Lower leg skin (tissue), 4 donors: ENCODE data around the gene VNN1. TPM values are rescaled to one million over a fixed set of nuclear protein-coding genes. Genes with fewer than 3 reads are reported as not detected.

Source experiments
- DNase-seq, 2 donors: peaks; one replicate each; pipeline ENCODE4 v3.0.0-alpha.2; 2019; ENCODE audit warnings: low spot score in 2 of 2
- H3K4me3 ChIP-seq: fragments of 200-600 bp; sonication (generic); 2 replicates; pipeline ENCODE4 v1.5.1; 2017; ENCODE audit warnings: mild to moderate bottlenecking, low read depth; ENCODE audit not compliant: poor library complexity, severe bottlenecking
- CTCF ChIP-seq, 3 donors: fragments of 450-650 bp; IDR thresholded peaks; one replicate each; pipeline ENCODE4 v1.5.1; 2016; ENCODE audit warnings: antibody characterized with exemption in 3 of 3, mild to moderate bottlenecking in 3 of 3, moderate library complexity in 2 of 3
- POLR2A ChIP-seq, 2 donors: fragments of 450-650 bp; IDR thresholded peaks; one replicate each; pipeline ENCODE4 v1.6.1; 2016 to 2017; ENCODE audit warnings: antibody characterized with exemption in 2 of 2, mild to moderate bottlenecking in 1 of 2, moderate library complexity in 1 of 2
- WGBS, 2 donors: methylation state at CpG; one replicate each; pipeline ENCODE4 v1.1.5; 2018; 5-methylcytosine and 5-hydroxymethylcytosine counted together
- intact Hi-C: fragments of 100-400 bp; cut with DNase I; formaldehyde crosslinking; loops from one replicate; pipeline ENCODE4 v1.15.0; 2023; ENCODE audit warnings: low total_unique reads
- total RNA-seq, 4 donors: library from RNA; depleted of rRNA; stranded (reverse); fragments of >200 nt; gene quantifications; one replicate each; pipeline ENCODE4 v1.1.0, GENCODE V29; 2016

The VNN1 gene
- total RNA-seq, 4 donors from 2014 or later = 0.15 to 1.4 (median 0.23) TPM; not detected in 1

GRCh38 chr6:132742495-132742894 lies 28.6 kb upstream of the VNN1 start:
- 76 to 77% methylated on average over 4 of the region's 4 CpGs for WGBS, 2 donors
- intact Hi-C loops = no loop called here
- DNase-seq = no peak
- H3K4me3 ChIP-seq = no peak overlapping the region
- no peak for TF ChIP-seq POLR2A (IDR thresholded peaks at IDR 0.05)
- no peak for TF ChIP-seq CTCF (IDR thresholded peaks at IDR 0.05)

- no peak for DNase-seq
- intact Hi-C loops = no loop called here
- WGBS, 2 donors = 64 to 71% methylated on average over 1 of the region's 1 CpG
- TF ChIP-seq POLR2A (IDR thresholded peaks at IDR 0.05) = no peak
- no peak for TF ChIP-seq CTCF (IDR thresholded peaks at IDR 0.05)
- H3K4me3 ChIP-seq = no peak overlapping the region
Measured at GRCh38 chr6:132741281-132741680, 27.4 kb upstream of the VNN1 start.

- H3K4me3 ChIP-seq = no peak overlapping the region
- WGBS, 2 donors = 32 to 50% methylated on average over 1 of the region's 1 CpG
- no peak for DNase-seq
- TF ChIP-seq POLR2A (IDR thresholded peaks at IDR 0.05) = no peak
- no peak for TF ChIP-seq CTCF (IDR thresholded peaks at IDR 0.05)
- intact Hi-C loops = no loop called here
Measured at GRCh38 chr6:132736239-132736638, 22.4 kb upstream of the VNN1 start.

- no peak for DNase-seq
- intact Hi-C loops = no loop called here
- WGBS, 2 donors = 18 to 20% methylated on average over 3 of the region's 3 CpGs
- H3K4me3 ChIP-seq = no peak overlapping the region
- TF ChIP-seq POLR2A (IDR thresholded peaks at IDR 0.05) (no peak), CTCF (IDR thresholded peaks at IDR 0.05) (no peak)
Measured at GRCh38 chr6:132734694-132735236, 20.9 kb upstream of the VNN1 start.

- no peak overlapping the region for H3K4me3 ChIP-seq
- DNase-seq = no peak
- 58 to 90% methylated on average over 1 of the region's 1 CpG for WGBS, 2 donors
- TF ChIP-seq POLR2A (IDR thresholded peaks at IDR 0.05) (no peak), CTCF (IDR thresholded peaks at IDR 0.05) (no peak)
- intact Hi-C loops = no loop called here
Measured at GRCh38 chr6:132733814-132734213, 20.0 kb upstream of the VNN1 start.

GRCh38 chr6:132733283-132733682 lies 19.4 kb upstream of the VNN1 start:
- no peak for TF ChIP-seq POLR2A (IDR thresholded peaks at IDR 0.05)
- TF ChIP-seq CTCF (IDR thresholded peaks at IDR 0.05) = no peak
- intact Hi-C loops = no loop called here
- WGBS, 2 donors = 75 to 76% methylated on average over 2 of the region's 2 CpGs
- no peak for DNase-seq
- H3K4me3 ChIP-seq = no peak overlapping the region
